ENCODE results near the gene AVP. TPM values are rescaled to one million over a fixed set of nuclear protein-coding genes. Genes with fewer than 3 reads are reported as not detected.
"Not testable (repeated sequence)": the region's sequence is repeated elsewhere in the genome, so short reads cannot be mapped to it uniquely, and the experiment has no call there.

Gene AVP
- total RNA-seq, 1 donor from 2014 or later = not detected

DNA sequence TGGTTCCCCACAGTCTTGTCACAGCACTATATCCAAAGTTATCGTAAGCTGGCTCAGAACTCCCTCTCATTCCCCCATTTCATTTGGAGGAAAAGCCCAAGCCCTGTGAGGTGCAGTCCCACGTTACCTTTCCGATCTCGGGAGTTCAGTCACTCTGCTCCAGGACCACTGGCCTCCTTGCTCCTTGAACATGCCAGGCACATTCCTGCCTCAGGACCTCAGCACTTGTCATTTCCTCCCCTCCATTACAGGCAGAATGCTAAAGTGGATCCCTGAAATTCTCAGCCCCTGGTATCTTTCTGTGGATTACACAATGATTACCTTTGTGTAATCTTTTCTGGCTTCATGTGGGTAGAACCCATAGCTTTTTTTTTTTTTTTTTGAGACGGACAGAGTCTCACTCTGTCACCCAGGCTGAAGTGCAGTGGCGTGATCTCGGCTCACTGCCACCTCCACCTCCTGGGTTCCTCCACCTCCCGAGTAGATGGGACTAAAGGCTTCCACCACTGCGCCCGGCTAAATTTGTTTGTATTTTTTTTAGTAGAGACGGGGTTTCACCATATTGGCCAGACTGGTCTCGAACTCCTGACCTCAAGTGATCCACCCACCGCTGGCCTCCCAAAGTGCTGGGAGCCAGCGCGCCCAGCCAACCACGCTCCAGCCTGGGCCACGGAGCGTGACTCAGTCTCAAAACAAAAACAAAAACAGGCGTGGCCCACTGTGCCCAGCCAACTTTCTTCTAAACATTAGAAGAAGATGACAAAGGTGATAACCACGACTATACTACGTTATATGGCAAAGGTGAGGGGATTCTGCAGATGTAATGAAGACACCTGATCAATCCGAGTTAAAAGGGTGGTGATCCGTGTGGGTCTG lies 17.1 kb downstream of the AVP start:
- H3K27me3 Mint-ChIP-seq (ENCODE audit: low read depth) = peaks cover 6% of the 10 kb centered on the region
- H3K4me1 Mint-ChIP-seq (ENCODE audit: low read depth) = peaks cover 6% of the 10 kb centered on the region
- DNase-seq (ENCODE audit: low spot score) = peak; percentile 39
- H3K9me3 Mint-ChIP-seq (ENCODE audit: low read depth) = no peaks in the 10 kb centered on the region
- no peak for TF ChIP-seq CTCF (IDR thresholded peaks at IDR 0.05)
- no peak overlapping the region for H3K27ac Mint-ChIP-seq (ENCODE audit: unreplicated experiment)
- no peaks in the 10 kb centered on the region for H3K36me3 Mint-ChIP-seq (ENCODE audit: low read depth)
- no peak overlapping the region for H3K4me3 Mint-ChIP-seq (ENCODE audit: unreplicated experiment)

DNA sequence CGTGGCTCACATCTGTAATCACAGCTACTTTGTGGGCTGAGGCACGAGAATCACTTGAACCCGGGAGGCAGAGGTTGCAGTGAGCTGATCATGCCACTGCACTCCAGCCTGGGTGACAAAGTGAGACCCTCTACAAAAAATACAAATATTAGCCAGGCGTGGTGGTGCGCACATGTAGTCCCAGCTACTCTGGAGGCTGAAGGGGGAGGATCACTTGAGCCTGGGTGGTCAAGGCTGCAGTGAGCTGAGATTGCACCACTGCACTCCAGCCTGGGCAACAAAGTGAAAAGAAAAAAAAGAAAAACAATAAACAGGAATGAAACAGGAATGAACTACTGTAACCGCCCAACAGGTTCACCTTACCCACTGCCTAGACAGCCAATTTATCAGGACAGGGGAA lies 20.4 kb downstream of the AVP start:
- not testable (repeated sequence) for H3K27me3 Mint-ChIP-seq (ENCODE audit: low read depth); H3K27ac Mint-ChIP-seq (ENCODE audit: unreplicated experiment); H3K36me3 Mint-ChIP-seq (ENCODE audit: low read depth); H3K4me1 Mint-ChIP-seq (ENCODE audit: low read depth); H3K9me3 Mint-ChIP-seq (ENCODE audit: low read depth); DNase-seq (ENCODE audit: low spot score); H3K4me3 Mint-ChIP-seq (ENCODE audit: unreplicated experiment)

DNA sequence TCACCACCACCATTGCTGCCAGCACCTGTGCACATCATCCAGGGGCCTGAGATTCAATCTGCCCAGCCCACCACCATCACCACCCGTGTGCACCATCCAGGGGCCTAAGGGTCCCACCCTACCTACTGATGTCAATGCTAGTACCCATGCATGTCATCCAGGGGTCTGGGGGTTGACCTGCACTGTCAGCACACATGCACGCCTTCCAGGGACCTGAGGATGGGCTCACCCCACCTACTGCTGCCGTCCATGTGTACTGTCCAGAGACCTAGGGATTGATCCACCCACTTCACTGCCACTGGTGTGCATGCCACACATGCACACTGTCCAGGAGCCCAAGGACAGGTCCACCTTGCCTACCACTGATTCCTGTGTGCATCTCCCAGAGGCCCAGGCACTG lies 25.0 kb downstream of the AVP start:
- no peak for TF ChIP-seq CTCF (IDR thresholded peaks at IDR 0.05)
- Mint-ChIP-seq H3K4me3 (ENCODE audit: unreplicated experiment) (no peak overlapping the region), H3K27me3 (ENCODE audit: low read depth) (peaks cover under 1% of the 10 kb centered on the region), H3K27ac (ENCODE audit: unreplicated experiment) (no peak overlapping the region), H3K4me1 (ENCODE audit: low read depth) (no peaks in the 10 kb centered on the region), H3K36me3 (ENCODE audit: low read depth) (no peaks in the 10 kb centered on the region), H3K9me3 (ENCODE audit: low read depth) (no peaks in the 10 kb centered on the region)
- no peak for DNase-seq (ENCODE audit: low spot score)

DNA sequence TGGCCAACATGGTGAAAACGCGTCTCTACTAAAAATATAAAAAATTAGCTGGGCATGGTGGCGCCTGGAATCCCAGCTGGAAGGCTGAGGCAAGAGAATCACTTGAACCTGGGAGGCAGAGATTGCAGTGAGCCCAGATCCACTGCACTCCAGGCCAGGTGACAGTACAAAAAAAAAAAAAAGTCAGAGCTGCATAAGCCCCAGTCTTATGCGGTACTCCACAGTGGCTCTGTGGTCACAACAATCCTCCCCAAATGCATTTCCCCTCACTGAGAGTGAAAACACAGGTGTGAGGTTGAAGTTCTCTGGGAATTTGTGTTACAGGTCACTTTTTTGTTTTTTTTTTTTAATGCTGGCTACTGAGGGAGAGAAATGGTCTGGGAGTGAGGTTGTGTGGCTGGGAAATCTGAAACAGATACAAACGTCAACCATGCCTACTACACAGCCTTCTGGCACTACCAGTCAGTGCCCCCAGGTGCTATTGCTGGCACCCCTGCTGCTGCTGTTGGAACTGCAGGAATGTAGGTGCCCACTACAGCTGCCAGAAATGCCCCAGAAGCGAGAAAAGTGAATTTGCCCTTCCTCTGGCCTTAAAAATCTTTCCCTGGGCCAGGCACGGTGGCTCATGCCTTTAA lies 33.0 kb downstream of the AVP start:
- Mint-ChIP-seq H3K27ac (ENCODE audit: unreplicated experiment) (no peak overlapping the region), H3K27me3 (ENCODE audit: low read depth) (no peaks in the 10 kb centered on the region), H3K4me1 (ENCODE audit: low read depth) (peaks cover 9% of the 10 kb centered on the region), H3K9me3 (ENCODE audit: low read depth) (no peaks in the 10 kb centered on the region), H3K36me3 (ENCODE audit: low read depth) (peaks cover 14% of the 10 kb centered on the region), H3K4me3 (ENCODE audit: unreplicated experiment) (no peak overlapping the region)
- TF ChIP-seq CTCF (IDR thresholded peaks at IDR 0.05) = no peak
- DNase-seq (ENCODE audit: low spot score) = no peak

DNA sequence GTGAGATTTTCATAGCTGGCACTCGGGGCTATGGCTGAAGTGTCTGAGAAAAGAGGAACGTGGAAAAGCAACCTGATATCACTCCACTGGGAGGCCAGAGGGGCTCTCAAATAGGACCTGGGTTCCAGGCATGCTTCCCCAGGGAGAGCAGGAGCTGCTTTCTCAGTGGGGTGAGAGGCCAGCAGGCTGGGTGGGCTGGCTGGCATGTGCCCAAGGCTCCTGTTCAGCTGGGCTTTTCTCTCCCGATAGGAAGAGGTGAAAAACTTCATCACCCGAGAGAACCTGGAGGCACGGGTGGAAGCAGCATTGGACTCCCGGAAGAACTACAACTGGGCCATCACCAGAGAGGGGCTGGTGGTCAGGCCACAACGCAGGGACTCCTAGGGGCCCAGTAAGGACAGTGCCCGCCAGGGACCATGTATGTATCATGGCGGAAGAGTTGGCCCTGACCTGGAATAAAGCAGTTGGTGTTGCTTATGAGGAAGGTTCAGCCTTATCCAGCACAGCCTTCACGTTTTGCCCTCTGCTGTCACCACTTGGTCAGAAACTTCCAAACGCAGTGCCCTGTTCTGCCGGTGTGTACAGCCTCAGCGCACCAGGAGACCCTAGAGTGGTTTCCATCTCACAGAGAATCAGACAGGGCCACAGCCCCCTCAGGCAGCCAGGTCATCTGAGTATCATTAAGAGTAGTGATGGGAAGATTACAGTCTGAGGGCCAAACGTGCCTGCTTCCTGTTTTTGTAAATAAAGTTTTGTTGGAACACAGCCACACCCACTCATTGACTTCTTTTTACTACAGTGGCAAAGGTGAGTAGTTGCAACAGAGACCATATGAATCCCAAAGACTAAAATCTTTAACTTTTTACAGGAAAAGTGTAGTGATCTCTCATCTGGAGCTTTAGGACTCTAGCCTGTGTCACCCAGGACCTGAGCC lies 36.8 kb downstream of the AVP start:
- H3K36me3 Mint-ChIP-seq (ENCODE audit: low read depth) = peaks cover 14% of the 10 kb centered on the region
- H3K4me1 Mint-ChIP-seq (ENCODE audit: low read depth) = peaks cover 16% of the 10 kb centered on the region
- no peak for DNase-seq (ENCODE audit: low spot score)
- no peaks in the 10 kb centered on the region for H3K9me3 Mint-ChIP-seq (ENCODE audit: low read depth)
- no peaks in the 10 kb centered on the region for H3K27me3 Mint-ChIP-seq (ENCODE audit: low read depth)
- peak overlapping the region; percentile 86 for H3K4me3 Mint-ChIP-seq (ENCODE audit: unreplicated experiment)
- no peak overlapping the region for H3K27ac Mint-ChIP-seq (ENCODE audit: unreplicated experiment)
- no peak for TF ChIP-seq CTCF (IDR thresholded peaks at IDR 0.05)

Measured in chondrocyte (in vitro differentiated cells).